H1 (cell line): Measurements from ENCODE around the gene ANXA3. TPM values are rescaled to one million over a fixed set of nuclear protein-coding genes. Genes with fewer than 3 reads are reported as not detected.
A peak's percentile ranks its signal among the peaks of the same experiment; 100 is the strongest.

ENCODE experiments used
- CTCF ChIA-PET: fragments of 300-600 bp; sonication (Branson Sonifier 250); formaldehyde crosslinking; loops from one replicate; lab custom pipeline; 2021; ENCODE audit not compliant: partially characterized antibody; lab: Charles Lee
- POLR2A ChIA-PET: fragments of 300-600 bp; sonication (Branson Sonifier 250); formaldehyde crosslinking; loops from one replicate; lab custom pipeline; 2021; ENCODE audit warnings: inconsistent platforms; ENCODE audit not compliant: partially characterized antibody; lab: Charles Lee
- DNase-seq, 2 experiments: peaks; one replicate each; pipeline versions ENCODE4 v3.0.0 to v3.0.0-alpha.2; 2010 to 2022; ENCODE audit warnings: low spot score in 2 of 2, low read depth in 1 of 2, mixed read lengths in 1 of 2
- FAIRE-seq: peaks from 2 replicates; lab custom pipeline; 2011; peaks lifted over from hg19 to GRCh38; lab: Jason Lieb, UNC
- H2AFZ ChIP-seq: 2 replicates; pipeline ENCODE4 v1.8.1; 2012; ENCODE audit warnings: low read length, inconsistent platforms
- H2AK5ac ChIP-seq: 2 replicates; pipeline ENCODE4 v1.6.1; 2013; ENCODE audit warnings: low read depth, low read length
- H2BK120ac ChIP-seq: replicated peaks from 2 replicates; pipeline ENCODE3; 2013; ENCODE audit warnings: low read depth, low read length, inconsistent platforms
- H2BK12ac ChIP-seq: 2 replicates; pipeline ENCODE4 v1.6.1; 2013; ENCODE audit warnings: low read depth, low read length
- H2BK15ac ChIP-seq: 2 replicates; pipeline ENCODE4 v1.6.1; 2013; ENCODE audit warnings: low read length
- H2BK20ac ChIP-seq: 2 replicates; pipeline ENCODE4 v1.6.1; 2013; ENCODE audit warnings: low read length
- H2BK5ac ChIP-seq: 2 replicates; pipeline ENCODE4 v1.6.1; 2013; ENCODE audit warnings: low read depth, low read length
- H3K14ac ChIP-seq: 2 replicates; pipeline ENCODE4 v1.6.1; 2013; ENCODE audit warnings: inconsistent platforms; ENCODE audit not compliant: insufficient read length
- H3K18ac ChIP-seq: 2 replicates; pipeline ENCODE4 v1.6.1; 2013; ENCODE audit warnings: low read length; ENCODE audit errors: extremely low read depth
- H3K23ac ChIP-seq: 2 replicates; pipeline ENCODE4 v1.6.1; 2013; ENCODE audit warnings: inconsistent platforms; ENCODE audit not compliant: insufficient read length
- H3K23me2 ChIP-seq: 2 replicates; pipeline ENCODE4 v1.6.1; 2013; ENCODE audit warnings: low read depth, low read length
- H3K27ac ChIP-seq: 2 replicates; pipeline ENCODE4 v1.6.1; 2011; ENCODE audit warnings: low read depth, low read length, inconsistent platforms
- H3K27me3 ChIP-seq, 4 experiments: replicated peaks in 1 of 4; 1 replicate in 1 of 4; 2 replicates in 3 of 4; pipeline versions ENCODE4 v1.6.1 to v1.8.1; 2011 to 2013; ENCODE audit warnings: low read length in 3 of 4, mild to moderate bottlenecking in 3 of 4, inconsistent platforms in 2 of 4, mixed read lengths in 2 of 4, moderate library complexity in 1 of 4; ENCODE audit not compliant: control insufficient read depth in 3 of 4, insufficient read depth in 3 of 4; ENCODE audit errors: extremely low read depth in 1 of 4
- H3K36me3 ChIP-seq, 4 experiments: 2 replicates each; pipeline versions ENCODE4 v1.6.1 to v1.8.1; 2011 to 2013; ENCODE audit warnings: mild to moderate bottlenecking in 4 of 4, low read length in 3 of 4, moderate library complexity in 2 of 4, control low read depth in 1 of 4, inconsistent platforms in 1 of 4; ENCODE audit not compliant: insufficient read depth in 4 of 4, control insufficient read depth in 2 of 4
- H3K4ac ChIP-seq: replicated peaks from 2 replicates; pipeline ENCODE3; 2013; ENCODE audit warnings: low read length, low read depth, mixed read lengths, inconsistent platforms; ENCODE audit not compliant: insufficient read length
- H3K4me1 ChIP-seq, 4 experiments: replicated peaks in 1 of 4; 1 replicate in 1 of 4; 2 replicates in 3 of 4; pipeline versions ENCODE4 v1.6.1 to v1.8.1; 2011 to 2013; ENCODE audit warnings: low read length in 3 of 4, inconsistent platforms in 2 of 4, mixed read lengths in 1 of 4; ENCODE audit not compliant: insufficient read depth in 4 of 4, control insufficient read depth in 3 of 4
- H3K4me2 ChIP-seq, 2 experiments: 2 replicates each; pipeline versions ENCODE4 v1.6.1 to v1.8.1; 2011 to 2013; ENCODE audit warnings: low read depth in 2 of 2, low read length in 2 of 2, control low read depth in 1 of 2, inconsistent platforms in 1 of 2, mild to moderate bottlenecking in 1 of 2; ENCODE audit not compliant: insufficient read depth in 1 of 2
- H3K4me3 ChIP-seq, 4 experiments: fragments of 200-600, 300-600 bp in 1 of 4; sonication (generic), shearing (Covaris generic), sonication (Bioruptor Twin) in 1 of 4; 2 replicates each; pipeline versions ENCODE4 v1.5.1 to v1.8.1; 2011 to 2016; ENCODE audit warnings: low read length in 4 of 4, low read depth in 3 of 4, control low read depth in 2 of 4, inconsistent platforms in 2 of 4, mild to moderate bottlenecking in 2 of 4, mixed read lengths in 1 of 4, moderate library complexity in 1 of 4; ENCODE audit not compliant: insufficient read depth in 2 of 4; ENCODE audit errors: extremely low read depth in 1 of 4
- H3K56ac ChIP-seq: replicated peaks from 2 replicates; pipeline ENCODE3; 2013; ENCODE audit warnings: low read depth, mild to moderate bottlenecking, mixed read lengths, low read length, inconsistent platforms; ENCODE audit not compliant: insufficient read length
- H3K79me1 ChIP-seq: 2 replicates; pipeline ENCODE4 v1.6.1; 2013; ENCODE audit warnings: low read depth, low read length, control low read depth
- H3K79me2 ChIP-seq, 2 experiments: 2 replicates each; pipeline versions ENCODE4 v1.6.1 to v1.8.1; 2012 to 2013; ENCODE audit warnings: low read length in 2 of 2, mild to moderate bottlenecking in 2 of 2, inconsistent platforms in 1 of 2; ENCODE audit not compliant: insufficient read depth in 2 of 2, control insufficient read depth in 1 of 2
- H3K9ac ChIP-seq, 4 experiments: replicated peaks in 1 of 4; 1 replicate in 1 of 4; 2 replicates in 3 of 4; pipeline versions ENCODE4 v1.6.1 to v1.8.1; 2011 to 2013; ENCODE audit warnings: low read depth in 3 of 4, low read length in 3 of 4, control low read depth in 2 of 4, mild to moderate bottlenecking in 2 of 4, moderate library complexity in 2 of 4, inconsistent platforms in 1 of 4; ENCODE audit errors: extremely low read depth in 1 of 4
- H3K9me3 ChIP-seq, 2 experiments: 2 replicates each; pipeline versions ENCODE4 v1.6.1 to v1.8.1; 2012 to 2013; ENCODE audit warnings: mild to moderate bottlenecking in 2 of 2, moderate library complexity in 2 of 2, control low read depth in 1 of 2, inconsistent platforms in 1 of 2, low read depth in 1 of 2, low read length in 1 of 2, mixed read lengths in 1 of 2; ENCODE audit not compliant: insufficient read depth in 2 of 2
- H4K20me1 ChIP-seq, 2 experiments: replicated peaks in 1 of 2; 2 replicates each; pipeline versions ENCODE3 to v1.8.1; 2011 to 2013; ENCODE audit warnings: inconsistent platforms in 2 of 2, low read length in 2 of 2, mild to moderate bottlenecking in 1 of 2; ENCODE audit not compliant: insufficient read depth in 2 of 2, control insufficient read depth in 1 of 2
- H4K5ac ChIP-seq: 2 replicates; pipeline ENCODE4 v1.6.1; 2013; ENCODE audit warnings: low read length, low read depth, mixed read lengths, inconsistent platforms; ENCODE audit not compliant: insufficient read length
- H4K8ac ChIP-seq: 2 replicates; pipeline ENCODE4 v1.8.0; 2013; ENCODE audit warnings: mild to moderate bottlenecking, moderate library complexity, low read length, inconsistent platforms; ENCODE audit not compliant: insufficient read depth; ENCODE audit errors: extremely low read depth
- H4K91ac ChIP-seq: replicated peaks from 2 replicates; pipeline ENCODE3; 2013; ENCODE audit warnings: low read length, mixed read lengths, inconsistent platforms; ENCODE audit not compliant: insufficient read length
- BRCA1 ChIP-seq: IDR thresholded peaks from 2 replicates; pipeline ENCODE4 v1.6.1; 2012; ENCODE audit warnings: low read depth, low read length, improper control_type of control experiment
- CHD1 ChIP-seq: IDR thresholded peaks from 2 replicates; pipeline ENCODE4 v1.6.1; 2012; ENCODE audit warnings: low read depth, low read length, improper control_type of control experiment
- POLR2AphosphoS5 ChIP-seq: IDR thresholded peaks from 2 replicates; pipeline ENCODE4 v1.6.1; 2011; ENCODE audit warnings: low read depth, low read length
- RBBP5 ChIP-seq: IDR thresholded peaks from 2 replicates; pipeline ENCODE4 v1.7.1; 2012; ENCODE audit warnings: low read depth, mild to moderate bottlenecking, inconsistent platforms, low read length, moderate library complexity, borderline replicate concordance
- SAP30 ChIP-seq: fragments of 300-600 bp; sonication (generic); IDR thresholded peaks from 2 replicates; pipeline ENCODE4 v1.7.1; 2012; ENCODE audit warnings: low read length, moderate library complexity, mild to moderate bottlenecking, inconsistent platforms; ENCODE audit not compliant: insufficient read depth, insufficient replicate concordance
- SIN3A ChIP-seq, 2 experiments: IDR thresholded peaks in 1 of 2; conservative IDR thresholded peaks in 1 of 2; 2 replicates each; pipeline ENCODE4 v1.6.1; 2011 to 2012; ENCODE audit warnings: low read length in 2 of 2, improper control_type of control experiment in 1 of 2, low read depth in 1 of 2, mild to moderate bottlenecking in 1 of 2
- SIX5 ChIP-seq: IDR thresholded peaks from 2 replicates; pipeline ENCODE4 v1.6.1; 2011; ENCODE audit warnings: mild to moderate bottlenecking, low read depth, low read length
- WGBS, 2 experiments: shearing (Covaris generic) in 1 of 2; methylation state at CpG; one replicate each; pipeline versions ENCODE4 v1.1.6 to v1.1.7; 2013 to 2015; ENCODE audit warnings: low lambda C conversion rate in 2 of 2, mixed read lengths in 2 of 2, inconsistent platforms in 1 of 2, low coverage in 1 of 2, missing lambda C conversion rate in 1 of 2; ENCODE audit not compliant: insufficient replicate concordance in 2 of 2, insufficient coverage in 1 of 2, insufficient read length in 1 of 2; ENCODE audit errors: extremely low coverage in 1 of 2, missing lambda C conversion rate in 1 of 2; 5-methylcytosine and 5-hydroxymethylcytosine counted together
- polyA plus RNA-seq, 7 experiments: library from polyadenylated mRNA; depleted of rRNA in 3 of 7; stranded (reverse) in 5 of 7; unstranded in 2 of 7; fragments of >200 nt in 5 of 7; fragments of 200-250 nt in 2 of 7; gene quantifications; 1 replicate in 5 of 7; 2 replicates in 1 of 7; 4 replicates in 1 of 7; pipeline versions ENCODE4 v1.2.1 to v1.2.3, GENCODE V29; 2011 to 2013; ENCODE audit warnings: missing spikeins in 2 of 7, mixed read lengths in 2 of 7
- total RNA-seq: library from RNA; stranded (reverse); fragmentation: NEBNext Ultra II Directional; extraction: Animal tissue kit (Norgen Biotek cat#: 25700); gene quantifications from 2 replicates; pipeline ENCODE4 v1.2.1, GENCODE V29; 2021

Gene ANXA3
- total and polyA plus RNA-seq, 2 of the 8 experiments (the other 6 are each of a cell fraction or from before 2014, with no cell fraction given): 10.3 to 27.3 TPM

- DNase-seq (no peak), FAIRE-seq (no peak)
- no peak overlapping the region for H3K14ac ChIP-seq
- 89% methylated on average over 5 of the region's 5 CpGs; no CpG with 5 or more reads in 1 of the 2 experiments for WGBS, 2 experiments
- no peaks in the 10 kb centered on the region; the same call in 1 of the 2 replicates for H3K79me1 ChIP-seq
- H3K56ac ChIP-seq: no peak overlapping the region
- no peaks in the 10 kb centered on the region; a peak in 2 of 7 replicates for H3K4me1 ChIP-seq
- H4K8ac ChIP-seq: no peak overlapping the region
- no peak overlapping the region for H3K4me2 ChIP-seq
- H4K20me1 ChIP-seq: no peaks in the 10 kb centered on the region
- H3K4ac ChIP-seq: no peak overlapping the region
- no peak overlapping the region for H4K91ac ChIP-seq
- no peak overlapping the region for H3K27ac ChIP-seq
- no peak overlapping the region for H2AFZ ChIP-seq
- H4K5ac ChIP-seq: no peak overlapping the region
- H2BK15ac ChIP-seq: no peak overlapping the region
- ChIA-PET POLR2A (no interaction called here), CTCF (interaction anchor here (0.9 kb wide), 2 partner anchors 21 to 47 kb away, joined by 3 read pairs; no protein-coding TSS in a partner anchor)
- no peak overlapping the region for H3K18ac ChIP-seq
- no peak overlapping the region for H2AK5ac ChIP-seq
- no peak overlapping the region for H2BK120ac ChIP-seq
- no peak overlapping the region for H2BK5ac ChIP-seq
- H3K4me3 ChIP-seq: no peak overlapping the region
- TF ChIP-seq SIN3A (conservative IDR thresholded peaks at IDR 0.05 in 1 of 2, IDR thresholded peaks at IDR 0.05 in 1 of 2; ENCODE audit: low read depth in 1 of 2, low read length in 2 of 2): no peak
- no peak for TF ChIP-seq SAP30
- no peak for TF ChIP-seq CHD1
- no peak for TF ChIP-seq SIX5
- TF ChIP-seq BRCA1: no peak
- TF ChIP-seq RBBP5: no peak
- 0 out of 2 replicates have a peak, but pooled peaks have one; percentile 38 for TF ChIP-seq POLR2AphosphoS5
- no peak overlapping the region for H3K23ac ChIP-seq
- H2BK12ac ChIP-seq: no peak overlapping the region
- no peak overlapping the region for H3K9ac ChIP-seq
- H3K27me3 ChIP-seq: no peaks in the 10 kb centered on the region
- H3K36me3 ChIP-seq: peaks cover 5 to 15% (median 11%) of the 10 kb centered on the region in 4 experiments; a peak in 6 of 8 replicates
- peaks cover 0 to 4% of the 10 kb centered on the region in 2 experiments; a peak in 1 of 4 replicates for H3K9me3 ChIP-seq
- H3K23me2 ChIP-seq: no peaks in the 10 kb centered on the region
- no peak overlapping the region for H2BK20ac ChIP-seq
- no peaks in the 10 kb centered on the region for H3K79me2 ChIP-seq
These were observed 6.0 kb upstream of the ANXA3 start for GRCh38 chr4:78545275-78546246.
